ENCODE measurements around the gene CCDC97. TPM values are rescaled to one million over a fixed set of nuclear protein-coding genes. Genes with fewer than 3 reads are reported as not detected.
"Not testable (repeated sequence)": the region's sequence is repeated elsewhere in the genome, so short reads cannot be mapped to it uniquely, and the experiment has no call there.

CCDC97 gene
- total RNA-seq, 4 donors from 2014 or later = 10.1 to 22.4 (median 15.4) TPM

DNA sequence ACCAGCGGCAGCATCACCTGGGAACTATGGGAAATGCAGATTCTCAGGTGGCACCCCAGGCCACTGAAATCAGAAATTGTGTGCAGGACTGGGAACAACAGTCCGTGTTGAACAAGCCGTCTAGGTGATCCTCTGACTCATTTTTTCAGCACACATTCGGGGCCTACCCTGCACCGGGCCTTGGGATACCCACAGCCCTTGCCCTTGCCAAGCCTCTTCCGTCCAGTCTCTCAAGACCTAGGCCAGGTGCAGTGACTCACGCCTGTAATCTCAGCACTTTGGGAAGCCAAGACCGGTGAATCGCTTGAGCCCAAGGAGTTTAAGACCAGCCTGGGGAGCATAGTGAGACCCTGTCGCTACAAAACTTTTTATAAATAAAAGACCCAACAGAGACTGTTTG is 25.5 kb downstream of the CCDC97 start:
- 88 to 94% methylated on average over 3 to 10 of the region's 10 CpGs for WGBS, 2 donors (ENCODE audit: low coverage in 1 of 2)
- no peaks in the 10 kb centered on the region for H3K36me3 ChIP-seq
- no peaks in the 10 kb centered on the region for H3K9me3 ChIP-seq
- no peak for TF ChIP-seq POLR2A (IDR thresholded peaks at IDR 0.05)
- TF ChIP-seq, protein P1, sequence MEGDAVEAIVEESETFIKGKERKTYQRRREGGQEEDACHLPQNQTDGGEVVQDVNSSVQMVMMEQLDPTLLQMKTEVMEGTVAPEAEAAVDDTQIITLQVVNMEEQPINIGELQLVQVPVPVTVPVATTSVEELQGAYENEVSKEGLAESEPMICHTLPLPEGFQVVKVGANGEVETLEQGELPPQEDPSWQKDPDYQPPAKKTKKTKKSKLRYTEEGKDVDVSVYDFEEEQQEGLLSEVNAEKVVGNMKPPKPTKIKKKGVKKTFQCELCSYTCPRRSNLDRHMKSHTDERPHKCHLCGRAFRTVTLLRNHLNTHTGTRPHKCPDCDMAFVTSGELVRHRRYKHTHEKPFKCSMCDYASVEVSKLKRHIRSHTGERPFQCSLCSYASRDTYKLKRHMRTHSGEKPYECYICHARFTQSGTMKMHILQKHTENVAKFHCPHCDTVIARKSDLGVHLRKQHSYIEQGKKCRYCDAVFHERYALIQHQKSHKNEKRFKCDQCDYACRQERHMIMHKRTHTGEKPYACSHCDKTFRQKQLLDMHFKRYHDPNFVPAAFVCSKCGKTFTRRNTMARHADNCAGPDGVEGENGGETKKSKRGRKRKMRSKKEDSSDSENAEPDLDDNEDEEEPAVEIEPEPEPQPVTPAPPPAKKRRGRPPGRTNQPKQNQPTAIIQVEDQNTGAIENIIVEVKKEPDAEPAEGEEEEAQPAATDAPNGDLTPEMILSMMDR (IDR thresholded peaks at IDR 0.05) = no peak
- H3K4me1 ChIP-seq = peaks cover 0 to 6% (median 1%) of the 10 kb centered on the region in 4 donors
- intact Hi-C loops (cut with DNase I; ENCODE audit: low total_unique reads) = no loop called here
- H3K27ac ChIP-seq = no peak overlapping the region
- DNase-seq = no peak
- in situ Hi-C loops (cut with MboI; ENCODE audit: low pct_ligation_motif_present in 1 of 4, low pct_unique_long_range_greater_than_20kb in 1 of 4, low sequenced_read_pairs in 3 of 4) = loop anchor here in 1 of 4 donors (25.0 kb wide), 1 partner anchor 227 kb away; no protein-coding TSS in a partner anchor
- H3K27me3 ChIP-seq = no peaks in the 10 kb centered on the region
- no peak overlapping the region for H3K4me3 ChIP-seq

- no peaks in the 10 kb centered on the region for H3K27me3 ChIP-seq
- WGBS, 2 donors (ENCODE audit: low coverage in 1 of 2) = 91 to 100% methylated on average over 2 to 5 of the region's 5 CpGs
- TF ChIP-seq EP300 (IDR thresholded peaks at IDR 0.05; ENCODE audit: low read depth) (no peak), POLR2AphosphoS5 (IDR thresholded peaks at IDR 0.05) (no peak), POLR2A (IDR thresholded peaks at IDR 0.05) (no peak)
- TF ChIP-seq, protein P1 (IDR thresholded peaks at IDR 0.05) = no peak
- no peak overlapping the region for H3K4me3 ChIP-seq
- DNase-seq = no peak
- in situ Hi-C loops (cut with MboI; ENCODE audit: low pct_ligation_motif_present in 1 of 4, low pct_unique_long_range_greater_than_20kb in 1 of 4, low sequenced_read_pairs in 3 of 4) (loop anchor here in 1 of 4 donors (25.0 kb wide), 1 partner anchor 222 kb away; no protein-coding TSS in a partner anchor), intact Hi-C loops (cut with DNase I; ENCODE audit: low total_unique reads) (no loop called here)
- H3K36me3 ChIP-seq = no peaks in the 10 kb centered on the region
- H3K27ac ChIP-seq = no peak overlapping the region
- no peaks in the 10 kb centered on the region for H3K9me3 ChIP-seq
- peaks cover 0 to 3% (median 1%) of the 10 kb centered on the region in 4 donors for H3K4me1 ChIP-seq
Observed at GRCh38 chr19:41339936-41340335, 30.0 kb downstream of the CCDC97 start.

GRCh38 chr19:41341669-41342490 is 31.9 kb downstream of the CCDC97 start:
- in situ Hi-C loops (cut with MboI; ENCODE audit: low pct_ligation_motif_present in 1 of 4, low pct_unique_long_range_greater_than_20kb in 1 of 4, low sequenced_read_pairs in 3 of 4) (loop anchor here in 1 of 4 donors (25.0 kb wide), 1 partner anchor 220 kb away; no protein-coding TSS in a partner anchor), intact Hi-C loops (cut with DNase I; ENCODE audit: low total_unique reads) (no loop called here)
- no peaks in the 10 kb centered on the region for H3K9me3 ChIP-seq
- H3K36me3 ChIP-seq = no peaks in the 10 kb centered on the region
- 76% methylated on average over 20 of the region's 20 CpGs; no CpG with 5 or more reads in 1 of the 2 donors for WGBS, 2 donors (ENCODE audit: low coverage in 1 of 2)
- no peaks in the 10 kb centered on the region for H3K4me1 ChIP-seq
- peak; percentile 36 for DNase-seq
- H3K4me3 ChIP-seq = no peak overlapping the region
- no peaks in the 10 kb centered on the region for H3K27me3 ChIP-seq
- H3K27ac ChIP-seq = no peak overlapping the region
- TF ChIP-seq EP300 (IDR thresholded peaks at IDR 0.05; ENCODE audit: low read depth) (no peak), POLR2A (IDR thresholded peaks at IDR 0.05) (no peak), POLR2AphosphoS5 (IDR thresholded peaks at IDR 0.05) (no peak)
- TF ChIP-seq, protein P1 (IDR thresholded peaks at IDR 0.05) = peak in 4 of 5 experiments; percentile 18 to 32 (median 24)

GRCh38 chr19:41344162-41344561 is 34.2 kb downstream of the CCDC97 start:
- TF ChIP-seq, protein P1 (IDR thresholded peaks at IDR 0.05) = no peak
- no peak for TF ChIP-seq POLR2A (IDR thresholded peaks at IDR 0.05)
- TF ChIP-seq POLR2AphosphoS5 (IDR thresholded peaks at IDR 0.05) = no peak
- no peak for TF ChIP-seq EP300 (IDR thresholded peaks at IDR 0.05; ENCODE audit: low read depth)
- Histone ChIP-seq H3K4me3 (no peak overlapping the region), H3K27ac (no peak overlapping the region), H3K27me3 (no peaks in the 10 kb centered on the region), H3K4me1 (peaks cover 0 to 3% (median 0%) of the 10 kb centered on the region in 4 donors), H3K36me3 (no peaks in the 10 kb centered on the region), H3K9me3 (no peaks in the 10 kb centered on the region)
- 100% methylated on average over 2 of the region's 2 CpGs for WGBS, 2 donors (ENCODE audit: low coverage in 1 of 2)
- in situ Hi-C loops (cut with MboI; ENCODE audit: low pct_ligation_motif_present in 1 of 4, low pct_unique_long_range_greater_than_20kb in 1 of 4, low sequenced_read_pairs in 3 of 4) = loop anchor here in 1 of 4 donors (25.0 kb wide), 1 partner anchor 218 kb away; no protein-coding TSS in a partner anchor
- intact Hi-C loops (cut with DNase I; ENCODE audit: low total_unique reads) = no loop called here
- no peak for DNase-seq

- DNase-seq; H3K4me3 ChIP-seq; H3K9me3 ChIP-seq; H3K36me3 ChIP-seq; H3K27ac ChIP-seq; intact Hi-C loops (cut with DNase I; ENCODE audit: low total_unique reads): not testable (repeated sequence)
- H3K4me1 ChIP-seq = peaks cover 5 to 29% (median 13%) of the 10 kb centered on the region in 4 donors
- 90 to 93% methylated on average over 9 of the region's 9 CpGs for WGBS, 2 donors (ENCODE audit: low coverage in 1 of 2)
- in situ Hi-C loops (cut with MboI; ENCODE audit: low pct_ligation_motif_present in 1 of 4, low pct_unique_long_range_greater_than_20kb in 1 of 4, low sequenced_read_pairs in 3 of 4) = loop anchor here in 1 of 4 donors (25.0 kb wide), 1 partner anchor 215 kb away; no protein-coding TSS in a partner anchor
- peaks cover 24% of the 10 kb centered on the region for H3K27me3 ChIP-seq
Observed at GRCh38 chr19:41346916-41347315, 36.9 kb downstream of the CCDC97 start.
